GM23338 (cell line): ENCODE data around the gene ATAD5. TPM values are rescaled to one million over a fixed set of nuclear protein-coding genes. Genes with fewer than 3 reads are reported as not detected.

Experiments
- ATAC-seq: fragments of 200-7000 bp; cut with Tn5 transposase; 3 replicates; pipeline ENCODE4 v1.9.1; 2020
- DNase-seq: peaks from one replicate; pipeline ENCODE4 v3.0.0-alpha.2; 2015; ENCODE audit warnings: low spot score
- H2AFZ ChIP-seq: fragments of 200-600 bp; sonication (generic); 2 replicates; pipeline ENCODE4 v1.8.0; 2016; ENCODE audit warnings: antibody characterized with exemption, mild to moderate bottlenecking, moderate library complexity
- H3F3A ChIP-seq: fragments of 200-600 bp; sonication (generic); replicated peaks from 2 replicates; pipeline ENCODE4 v1.8.0; 2017; ENCODE audit warnings: antibody characterized with exemption, mixed run types, low read depth
- H3K27ac ChIP-seq: fragments of 200-600 bp; sonication (generic); 2 replicates; pipeline ENCODE4 v1.6.1; 2016; ENCODE audit warnings: low read depth
- H3K27me3 ChIP-seq: fragments of 200-600 bp; sonication (generic); 2 replicates; pipeline ENCODE4 v1.8.0; 2016; ENCODE audit warnings: mild to moderate bottlenecking, mixed run types, moderate library complexity; ENCODE audit not compliant: insufficient read depth
- H3K36me3 ChIP-seq: fragments of 200-600 bp; sonication (generic); 2 replicates; pipeline ENCODE4 v1.8.0; 2016; ENCODE audit warnings: mild to moderate bottlenecking; ENCODE audit not compliant: insufficient read depth
- H3K4me1 ChIP-seq: fragments of 200-600 bp; sonication (generic); 2 replicates; pipeline ENCODE4 v1.8.0; 2016; ENCODE audit warnings: mild to moderate bottlenecking, moderate library complexity; ENCODE audit not compliant: insufficient read depth
- H3K4me2 ChIP-seq: fragments of 200-600 bp; sonication (generic); 2 replicates; pipeline ENCODE4 v1.7.1; 2017; ENCODE audit warnings: mixed run types
- H3K4me3 ChIP-seq: fragments of 200-600 bp; sonication (generic); 2 replicates; pipeline ENCODE4 v1.6.1; 2016; ENCODE audit warnings: mixed run types
- H3K79me2 ChIP-seq: fragments of 200-600 bp; sonication (generic); replicated peaks from 2 replicates; pipeline ENCODE4 v1.8.0; 2017; ENCODE audit warnings: mild to moderate bottlenecking; ENCODE audit not compliant: insufficient read depth
- H3K9me2 ChIP-seq: fragments of 200-600 bp; sonication (generic); 2 replicates; pipeline ENCODE4 v1.8.0; 2017; ENCODE audit not compliant: insufficient read depth
- H4K20me1 ChIP-seq: fragments of 200-600 bp; sonication (generic); replicated peaks from 2 replicates; pipeline ENCODE4 v1.8.0; 2017; ENCODE audit warnings: mild to moderate bottlenecking; ENCODE audit not compliant: insufficient read depth
- H3K27ac Mint-ChIP-seq: 2 replicates; pipeline ENCODE4 v1.8.0; 2020; ENCODE audit warnings: inconsistent platforms, mild to moderate bottlenecking, moderate library complexity, mixed read lengths
- H3K27me3 Mint-ChIP-seq: 3 replicates; pipeline ENCODE4 v1.8.0; 2022; ENCODE audit warnings: low read depth, mild to moderate bottlenecking, moderate library complexity, mixed read lengths, inconsistent platforms; ENCODE audit not compliant: insufficient read depth, poor library complexity
- H3K36me3 Mint-ChIP-seq: 3 replicates; pipeline ENCODE4 v1.8.0; 2021; ENCODE audit warnings: low read depth, mild to moderate bottlenecking, inconsistent platforms, moderate library complexity, mixed read lengths
- H3K4me1 Mint-ChIP-seq: 3 replicates; pipeline ENCODE4 v1.8.0; 2020; ENCODE audit warnings: mild to moderate bottlenecking, inconsistent platforms, mixed read lengths
- H3K4me3 Mint-ChIP-seq: 3 replicates; pipeline ENCODE4 v1.8.0; 2021; ENCODE audit warnings: moderate library complexity, mild to moderate bottlenecking, inconsistent platforms, mixed read lengths
- H3K9me3 Mint-ChIP-seq: 3 replicates; pipeline ENCODE4 v1.8.0; 2020; ENCODE audit warnings: moderate library complexity, mild to moderate bottlenecking, inconsistent platforms, mixed read lengths
- EZH2 ChIP-seq: fragments of 200-600 bp; sonication (generic); IDR thresholded peaks from one replicate; pipeline ENCODE4 v1.8.0; 2017; ENCODE audit warnings: antibody characterized with exemption, mild to moderate bottlenecking, low read depth; ENCODE audit not compliant: unreplicated experiment
- EZH2phosphoT487 ChIP-seq: fragments of 200-600 bp; sonication (generic); IDR thresholded peaks from one replicate; pipeline ENCODE4 v1.8.1; 2018; ENCODE audit warnings: antibody characterized with exemption; ENCODE audit not compliant: unreplicated experiment
- JUNB ChIP-seq: IDR thresholded peaks from one replicate; pipeline ENCODE4 v1.6.1; 2016; ENCODE audit warnings: antibody characterized with exemption; ENCODE audit not compliant: unreplicated experiment
- POLR2AphosphoS5 ChIP-seq: IDR thresholded peaks from 2 replicates; pipeline ENCODE4 v1.6.1; 2016; ENCODE audit warnings: antibody characterized with exemption, low read depth
- ZNF114 ChIP-seq: fragments of 250-450 bp; sonication (Bioruptor Pico); IDR thresholded peaks from 2 replicates; pipeline ENCODE4 v1.5.0; 2020; ENCODE audit warnings: mild to moderate bottlenecking, moderate library complexity
- ZNF331 ChIP-seq: fragments of 250-450 bp; sonication (Bioruptor Pico); IDR thresholded peaks from 2 replicates; pipeline ENCODE4 v1.5.0; 2020; ENCODE audit warnings: low read depth, mild to moderate bottlenecking, moderate library complexity
- polyA plus RNA-seq: library from polyadenylated mRNA; unstranded; fragments of >200 nt; fragmentation: Nextera tagmentation; extraction: Ambion mirVana; gene quantifications from 2 replicates; pipeline ENCODE4 v1.2.1, GENCODE V29; 2016
- total RNA-seq: library from RNA; depleted of rRNA; stranded (reverse); fragments of >200 nt; shearing (Covaris generic); gene quantifications from 2 replicates; pipeline ENCODE4 v1.2.3, GENCODE V29; 2014
- TF ChIP-seq, protein P1 (sequence below): IDR thresholded peaks from one replicate; pipeline ENCODE4 v1.6.1; 2018; ENCODE audit warnings: antibody characterized with exemption; ENCODE audit not compliant: unreplicated experiment
- TF ChIP-seq, protein P2 (sequence below), 2 experiments: fragments of 200-600 bp in 1 of 2; sonication (generic) in 1 of 2; conservative IDR thresholded peaks; 2 replicates each; pipeline versions ENCODE4 v1.5.1 to v1.6.1; 2016 to 2017; ENCODE audit warnings: antibody characterized with exemption in 2 of 2, low read depth in 2 of 2, mild to moderate bottlenecking in 2 of 2, moderate library complexity in 1 of 2
- TF ChIP-seq, protein P3 (sequence below): fragments of 250-450 bp; sonication (Bioruptor Pico); IDR thresholded peaks from 2 replicates; pipeline ENCODE4 v1.5.0; 2020; ENCODE audit warnings: mild to moderate bottlenecking, moderate library complexity

The ATAD5 gene
- total and polyA plus RNA-seq, 2 experiments from 2014 or later = 24.2 to 30.9 TPM

DNA sequence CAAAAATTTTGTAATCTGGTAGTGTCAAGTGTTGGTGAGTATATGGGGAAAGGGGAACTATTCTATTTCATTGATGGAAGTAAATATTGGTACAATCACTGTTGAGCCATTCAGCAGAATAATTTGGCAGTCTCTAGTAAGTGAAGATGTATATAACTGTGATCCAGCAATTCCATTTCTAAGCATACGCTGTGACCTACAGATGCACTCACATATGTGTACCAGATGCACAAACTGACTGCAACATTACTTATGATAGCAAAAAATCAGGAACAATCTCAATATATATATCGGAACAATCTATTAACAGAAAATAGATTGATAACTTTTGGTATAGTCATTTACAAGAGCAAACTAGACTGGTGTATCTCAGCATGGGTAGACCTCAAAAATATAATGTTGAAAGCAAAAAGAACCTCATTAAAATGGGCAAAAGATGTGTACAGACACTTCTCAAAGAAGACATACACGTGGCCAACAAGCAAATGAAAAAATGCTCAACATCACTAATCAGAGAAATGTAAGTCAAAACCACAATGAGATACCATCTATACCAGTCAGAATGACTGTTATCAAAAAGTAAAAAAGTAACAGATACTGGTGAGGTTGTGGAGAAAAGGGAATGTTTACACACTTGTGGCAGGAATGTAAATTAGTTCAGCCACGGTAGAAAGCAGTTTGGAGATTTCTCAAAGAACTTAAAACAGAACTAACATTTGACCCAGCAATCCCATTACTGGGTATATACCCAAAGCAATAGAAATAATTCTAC lies 110.7 kb downstream of the ATAD5 start:
- Mint-ChIP-seq H3K36me3 (no peaks in the 10 kb centered on the region), H3K4me1 (no peaks in the 10 kb centered on the region), H3K27ac (no peak overlapping the region), H3K9me3 (no peaks in the 10 kb centered on the region; the same call in 2 of the 3 replicates), H3K27me3 (peaks cover 4% of the 10 kb centered on the region), H3K4me3 (no peak overlapping the region)
- Histone ChIP-seq H3K27ac (no peak overlapping the region), H3K4me2 (no peak overlapping the region), H3K9me2 (no peaks in the 10 kb centered on the region), H4K20me1 (no peaks in the 10 kb centered on the region), H2AFZ (no peak overlapping the region), H3K4me3 (no peak overlapping the region), H3K4me1 (no peaks in the 10 kb centered on the region), H3K36me3 (no peaks in the 10 kb centered on the region), H3F3A (no peaks in the 10 kb centered on the region), H3K27me3 (no peaks in the 10 kb centered on the region), H3K79me2 (no peaks in the 10 kb centered on the region)
- TF ChIP-seq ZNF114 (no peak), EZH2 (no peak), POLR2AphosphoS5 (no peak), ZNF331 (no peak), EZH2phosphoT487 (no peak), JUNB (no peak)
- TF ChIP-seq, protein P1, sequence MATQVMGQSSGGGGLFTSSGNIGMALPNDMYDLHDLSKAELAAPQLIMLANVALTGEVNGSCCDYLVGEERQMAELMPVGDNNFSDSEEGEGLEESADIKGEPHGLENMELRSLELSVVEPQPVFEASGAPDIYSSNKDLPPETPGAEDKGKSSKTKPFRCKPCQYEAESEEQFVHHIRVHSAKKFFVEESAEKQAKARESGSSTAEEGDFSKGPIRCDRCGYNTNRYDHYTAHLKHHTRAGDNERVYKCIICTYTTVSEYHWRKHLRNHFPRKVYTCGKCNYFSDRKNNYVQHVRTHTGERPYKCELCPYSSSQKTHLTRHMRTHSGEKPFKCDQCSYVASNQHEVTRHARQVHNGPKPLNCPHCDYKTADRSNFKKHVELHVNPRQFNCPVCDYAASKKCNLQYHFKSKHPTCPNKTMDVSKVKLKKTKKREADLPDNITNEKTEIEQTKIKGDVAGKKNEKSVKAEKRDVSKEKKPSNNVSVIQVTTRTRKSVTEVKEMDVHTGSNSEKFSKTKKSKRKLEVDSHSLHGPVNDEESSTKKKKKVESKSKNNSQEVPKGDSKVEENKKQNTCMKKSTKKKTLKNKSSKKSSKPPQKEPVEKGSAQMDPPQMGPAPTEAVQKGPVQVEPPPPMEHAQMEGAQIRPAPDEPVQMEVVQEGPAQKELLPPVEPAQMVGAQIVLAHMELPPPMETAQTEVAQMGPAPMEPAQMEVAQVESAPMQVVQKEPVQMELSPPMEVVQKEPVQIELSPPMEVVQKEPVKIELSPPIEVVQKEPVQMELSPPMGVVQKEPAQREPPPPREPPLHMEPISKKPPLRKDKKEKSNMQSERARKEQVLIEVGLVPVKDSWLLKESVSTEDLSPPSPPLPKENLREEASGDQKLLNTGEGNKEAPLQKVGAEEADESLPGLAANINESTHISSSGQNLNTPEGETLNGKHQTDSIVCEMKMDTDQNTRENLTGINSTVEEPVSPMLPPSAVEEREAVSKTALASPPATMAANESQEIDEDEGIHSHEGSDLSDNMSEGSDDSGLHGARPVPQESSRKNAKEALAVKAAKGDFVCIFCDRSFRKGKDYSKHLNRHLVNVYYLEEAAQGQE = no peak
- TF ChIP-seq, protein P2, sequence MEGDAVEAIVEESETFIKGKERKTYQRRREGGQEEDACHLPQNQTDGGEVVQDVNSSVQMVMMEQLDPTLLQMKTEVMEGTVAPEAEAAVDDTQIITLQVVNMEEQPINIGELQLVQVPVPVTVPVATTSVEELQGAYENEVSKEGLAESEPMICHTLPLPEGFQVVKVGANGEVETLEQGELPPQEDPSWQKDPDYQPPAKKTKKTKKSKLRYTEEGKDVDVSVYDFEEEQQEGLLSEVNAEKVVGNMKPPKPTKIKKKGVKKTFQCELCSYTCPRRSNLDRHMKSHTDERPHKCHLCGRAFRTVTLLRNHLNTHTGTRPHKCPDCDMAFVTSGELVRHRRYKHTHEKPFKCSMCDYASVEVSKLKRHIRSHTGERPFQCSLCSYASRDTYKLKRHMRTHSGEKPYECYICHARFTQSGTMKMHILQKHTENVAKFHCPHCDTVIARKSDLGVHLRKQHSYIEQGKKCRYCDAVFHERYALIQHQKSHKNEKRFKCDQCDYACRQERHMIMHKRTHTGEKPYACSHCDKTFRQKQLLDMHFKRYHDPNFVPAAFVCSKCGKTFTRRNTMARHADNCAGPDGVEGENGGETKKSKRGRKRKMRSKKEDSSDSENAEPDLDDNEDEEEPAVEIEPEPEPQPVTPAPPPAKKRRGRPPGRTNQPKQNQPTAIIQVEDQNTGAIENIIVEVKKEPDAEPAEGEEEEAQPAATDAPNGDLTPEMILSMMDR (conservative IDR thresholded peaks at IDR 0.05; ENCODE audit: low read depth in 2 of 2) = no peak
- TF ChIP-seq, protein P3, sequence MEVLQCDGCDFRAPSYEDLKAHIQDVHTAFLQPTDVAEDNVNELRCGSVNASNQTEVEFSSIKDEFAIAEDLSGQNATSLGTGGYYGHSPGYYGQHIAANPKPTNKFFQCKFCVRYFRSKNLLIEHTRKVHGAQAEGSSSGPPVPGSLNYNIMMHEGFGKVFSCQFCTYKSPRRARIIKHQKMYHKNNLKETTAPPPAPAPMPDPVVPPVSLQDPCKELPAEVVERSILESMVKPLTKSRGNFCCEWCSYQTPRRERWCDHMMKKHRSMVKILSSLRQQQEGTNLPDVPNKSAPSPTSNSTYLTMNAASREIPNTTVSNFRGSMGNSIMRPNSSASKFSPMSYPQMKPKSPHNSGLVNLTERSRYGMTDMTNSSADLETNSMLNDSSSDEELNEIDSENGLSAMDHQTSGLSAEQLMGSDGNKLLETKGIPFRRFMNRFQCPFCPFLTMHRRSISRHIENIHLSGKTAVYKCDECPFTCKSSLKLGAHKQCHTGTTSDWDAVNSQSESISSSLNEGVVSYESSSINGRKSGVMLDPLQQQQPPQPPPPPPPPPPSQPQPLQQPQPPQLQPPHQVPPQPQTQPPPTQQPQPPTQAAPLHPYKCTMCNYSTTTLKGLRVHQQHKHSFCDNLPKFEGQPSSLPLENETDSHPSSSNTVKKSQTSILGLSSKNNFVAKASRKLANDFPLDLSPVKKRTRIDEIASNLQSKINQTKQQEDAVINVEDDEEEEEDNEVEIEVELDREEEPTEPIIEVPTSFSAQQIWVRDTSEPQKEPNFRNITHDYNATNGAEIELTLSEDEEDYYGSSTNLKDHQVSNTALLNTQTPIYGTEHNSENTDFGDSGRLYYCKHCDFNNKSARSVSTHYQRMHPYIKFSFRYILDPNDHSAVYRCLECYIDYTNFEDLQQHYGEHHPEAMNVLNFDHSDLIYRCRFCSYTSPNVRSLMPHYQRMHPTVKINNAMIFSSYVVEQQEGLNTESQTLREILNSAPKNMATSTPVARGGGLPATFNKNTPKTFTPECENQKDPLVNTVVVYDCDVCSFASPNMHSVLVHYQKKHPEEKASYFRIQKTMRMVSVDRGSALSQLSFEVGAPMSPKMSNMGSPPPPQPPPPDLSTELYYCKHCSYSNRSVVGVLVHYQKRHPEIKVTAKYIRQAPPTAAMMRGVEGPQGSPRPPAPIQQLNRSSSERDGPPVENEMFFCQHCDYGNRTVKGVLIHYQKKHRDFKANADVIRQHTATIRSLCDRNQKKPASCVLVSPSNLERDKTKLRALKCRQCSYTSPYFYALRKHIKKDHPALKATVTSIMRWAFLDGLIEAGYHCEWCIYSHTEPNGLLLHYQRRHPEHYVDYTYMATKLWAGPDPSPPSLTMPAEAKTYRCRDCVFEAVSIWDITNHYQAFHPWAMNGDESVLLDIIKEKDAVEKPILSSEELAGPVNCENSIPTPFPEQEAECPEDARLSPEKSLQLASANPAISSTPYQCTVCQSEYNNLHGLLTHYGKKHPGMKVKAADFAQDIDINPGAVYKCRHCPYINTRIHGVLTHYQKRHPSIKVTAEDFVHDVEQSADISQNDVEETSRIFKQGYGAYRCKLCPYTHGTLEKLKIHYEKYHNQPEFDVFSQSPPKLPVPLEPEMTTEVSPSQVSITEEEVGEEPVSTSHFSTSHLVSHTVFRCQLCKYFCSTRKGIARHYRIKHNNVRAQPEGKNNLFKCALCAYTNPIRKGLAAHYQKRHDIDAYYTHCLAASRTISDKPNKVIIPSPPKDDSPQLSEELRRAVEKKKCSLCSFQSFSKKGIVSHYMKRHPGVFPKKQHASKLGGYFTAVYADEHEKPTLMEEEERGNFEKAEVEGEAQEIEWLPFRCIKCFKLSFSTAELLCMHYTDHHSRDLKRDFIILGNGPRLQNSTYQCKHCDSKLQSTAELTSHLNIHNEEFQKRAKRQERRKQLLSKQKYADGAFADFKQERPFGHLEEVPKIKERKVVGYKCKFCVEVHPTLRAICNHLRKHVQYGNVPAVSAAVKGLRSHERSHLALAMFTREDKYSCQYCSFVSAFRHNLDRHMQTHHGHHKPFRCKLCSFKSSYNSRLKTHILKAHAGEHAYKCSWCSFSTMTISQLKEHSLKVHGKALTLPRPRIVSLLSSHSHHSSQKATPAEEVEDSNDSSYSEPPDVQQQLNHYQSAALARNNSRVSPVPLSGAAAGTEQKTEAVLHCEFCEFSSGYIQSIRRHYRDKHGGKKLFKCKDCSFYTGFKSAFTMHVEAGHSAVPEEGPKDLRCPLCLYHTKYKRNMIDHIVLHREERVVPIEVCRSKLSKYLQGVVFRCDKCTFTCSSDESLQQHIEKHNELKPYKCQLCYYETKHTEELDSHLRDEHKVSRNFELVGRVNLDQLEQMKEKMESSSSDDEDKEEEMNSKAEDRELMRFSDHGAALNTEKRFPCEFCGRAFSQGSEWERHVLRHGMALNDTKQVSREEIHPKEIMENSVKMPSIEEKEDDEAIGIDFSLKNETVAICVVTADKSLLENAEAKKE = no peak
- DNase-seq = no peak
- ATAC-seq = no peak
